RPMI7951 (cell line): ENCODE results near the gene GPR146. TPM values are rescaled to one million over a fixed set of nuclear protein-coding genes. Genes with fewer than 3 reads are reported as not detected.

ENCODE experiments used
- DNase-seq: peaks from one replicate; pipeline ENCODE4 v3.0.0-alpha.2; 2012; ENCODE audit warnings: low read depth
- total RNA-seq: library from RNA; depleted of rRNA; stranded (reverse); fragments of >200 nt; shearing (Covaris generic); gene quantifications from 2 replicates; pipeline ENCODE4 v1.2.3, GENCODE V29; 2014

GPR146 gene
- total RNA-seq, 1 experiment from 2014 or later = 1.7 TPM

DNA sequence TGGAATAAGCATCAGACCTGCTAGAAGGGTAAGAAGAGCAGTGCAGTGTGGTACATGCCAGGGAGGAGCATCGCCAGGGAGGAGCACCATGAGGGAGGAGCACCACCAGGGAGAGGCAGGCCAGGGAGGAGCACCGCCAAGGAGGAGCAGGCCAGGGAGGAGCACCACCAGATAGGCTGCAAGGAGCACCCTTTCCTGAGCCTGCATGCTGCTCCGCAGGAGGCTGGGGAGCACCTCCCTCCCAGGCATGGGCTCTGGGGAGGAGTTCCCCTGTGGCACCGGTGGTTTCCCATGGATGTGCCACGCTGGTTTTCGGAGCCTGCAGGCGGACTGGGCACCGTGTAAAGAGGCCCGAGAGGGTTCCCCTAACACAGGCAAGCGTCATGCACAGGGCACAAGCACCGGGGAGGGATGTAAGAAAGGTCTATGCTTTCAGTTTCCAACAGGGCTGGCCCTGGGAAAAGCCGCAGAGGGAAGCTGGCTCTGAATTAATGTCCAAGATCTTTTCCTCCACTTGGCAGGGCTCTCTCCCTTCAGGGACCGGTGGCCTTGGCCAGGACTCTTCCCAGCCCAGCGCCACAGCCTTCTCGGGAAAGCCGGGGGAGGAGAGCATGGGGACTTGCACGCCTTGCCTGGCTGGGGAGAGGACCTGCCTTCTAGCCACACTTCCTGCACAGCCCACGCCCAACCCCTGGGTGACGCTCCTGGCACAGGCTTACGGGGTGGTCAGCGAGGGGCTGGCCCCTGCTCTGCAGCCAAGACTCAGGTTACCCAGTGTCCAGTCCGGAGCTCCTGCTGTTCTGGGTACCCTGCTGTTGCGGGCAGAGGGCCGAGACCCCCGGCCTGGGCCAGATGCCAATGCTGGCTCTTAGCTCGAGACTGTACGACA is 32.1 kb downstream of the GPR146 start:
- DNase-seq = no peak

DNA sequence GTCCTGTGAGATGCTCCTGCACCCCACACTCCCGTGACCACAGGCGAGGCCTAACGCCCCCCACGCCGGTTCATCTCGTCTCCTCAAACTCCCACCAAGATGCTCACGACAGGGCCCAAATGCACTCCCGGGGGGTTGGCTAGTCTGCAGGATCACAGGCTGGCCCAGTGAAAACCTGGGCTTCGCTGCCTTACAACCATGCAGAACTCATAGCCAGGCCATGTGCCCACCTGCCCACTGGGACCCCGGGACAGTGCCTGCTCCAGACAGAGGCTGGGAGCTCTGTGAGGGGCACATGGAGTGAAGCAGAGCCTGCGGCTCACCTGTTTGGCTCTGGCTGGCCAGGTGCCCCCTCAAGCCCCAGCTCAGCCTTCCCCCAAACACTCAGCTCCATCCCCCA is 34.2 kb downstream of the GPR146 start:
- DNase-seq = no peak

DNA sequence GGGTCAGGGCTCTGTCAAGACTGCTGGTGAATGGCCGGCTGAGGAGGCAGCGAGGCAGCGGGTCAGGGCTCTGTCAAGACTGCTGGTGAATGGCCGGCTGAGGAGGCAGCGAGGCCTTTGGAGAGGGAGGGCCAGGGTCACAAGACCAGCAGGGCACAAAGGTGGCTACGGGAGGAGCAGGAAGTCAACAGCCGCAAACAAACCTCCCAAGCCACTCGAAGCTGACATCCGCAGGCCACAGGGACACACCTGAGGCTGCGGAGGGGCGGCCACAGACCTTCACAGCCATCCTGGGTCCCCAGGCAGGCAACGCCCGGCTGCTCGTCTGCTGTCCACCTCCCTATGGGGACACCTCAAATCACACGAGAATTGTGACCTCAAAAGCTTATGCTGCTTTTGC is 34.6 kb downstream of the GPR146 start:
- no peak for DNase-seq

DNA sequence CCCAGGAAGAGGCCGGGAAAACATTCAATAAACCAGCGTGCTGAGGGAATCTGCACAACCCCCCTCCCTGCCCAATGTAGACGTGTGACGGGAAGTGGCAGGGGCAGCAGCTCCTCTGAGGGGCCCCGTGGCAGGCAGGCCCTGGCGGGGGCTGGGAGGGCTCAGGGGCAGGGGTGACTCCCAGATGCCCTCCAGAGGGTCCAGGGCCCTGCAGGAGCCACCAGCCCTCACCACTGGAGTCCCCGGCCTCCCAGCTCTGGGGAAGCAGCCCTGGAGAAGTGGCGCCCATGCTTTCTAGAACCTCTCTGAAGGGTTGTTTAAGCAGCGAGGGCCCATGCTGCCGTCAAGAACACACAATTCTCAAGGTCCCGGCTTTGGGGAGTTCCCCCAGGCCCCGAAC is 35.2 kb downstream of the GPR146 start:
- no peak for DNase-seq

DNA sequence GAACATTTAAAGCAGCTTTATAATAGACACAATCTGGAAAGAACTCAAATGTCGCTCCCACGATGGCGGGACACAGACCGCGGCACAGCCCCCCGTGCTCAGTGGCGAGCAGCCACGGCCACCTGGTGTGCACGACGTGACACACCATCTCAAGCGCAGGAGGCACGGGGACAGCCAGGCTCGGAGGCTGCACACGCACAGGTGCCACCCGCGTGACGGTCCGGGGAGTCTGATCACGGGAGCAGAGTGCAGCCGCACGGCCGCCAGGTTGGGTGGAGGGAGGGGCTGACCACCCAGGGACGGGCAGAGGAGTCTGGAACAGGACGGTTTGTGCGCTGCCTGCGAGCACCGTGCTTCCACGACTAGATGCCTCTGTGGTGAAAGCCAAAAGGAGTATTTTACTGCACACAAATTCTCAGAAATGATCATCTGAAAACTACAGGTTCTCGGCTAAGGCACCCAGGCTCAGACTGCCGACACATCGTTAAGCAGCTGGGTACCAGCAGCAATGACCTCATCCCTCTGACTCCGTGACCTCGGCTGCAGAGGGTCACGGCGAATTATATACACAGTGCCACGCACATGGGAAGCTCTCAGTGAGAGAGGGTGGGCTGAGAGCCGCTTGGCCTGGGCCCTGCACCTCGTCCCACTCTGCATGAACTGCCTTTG is 36.0 kb downstream of the GPR146 start:
- DNase-seq = no peak

DNA sequence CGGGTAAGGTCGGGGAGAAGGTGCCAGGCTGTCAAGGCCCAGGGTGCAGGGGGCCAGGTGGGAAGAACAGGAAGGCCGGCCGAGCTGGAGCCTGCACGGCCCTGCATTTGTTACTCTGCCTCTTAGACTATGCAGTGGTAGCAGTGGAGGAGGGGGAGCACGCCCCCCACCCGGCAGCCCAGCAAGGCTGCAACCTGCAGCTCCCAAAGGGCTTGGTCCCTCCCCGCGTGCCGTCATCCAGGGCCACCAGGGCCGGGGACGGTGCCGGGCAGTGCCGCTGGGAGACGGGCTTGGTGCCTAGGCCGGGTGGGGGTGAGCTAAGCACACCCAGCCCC is 36.5 kb downstream of the GPR146 start:
- DNase-seq = no peak

DNA sequence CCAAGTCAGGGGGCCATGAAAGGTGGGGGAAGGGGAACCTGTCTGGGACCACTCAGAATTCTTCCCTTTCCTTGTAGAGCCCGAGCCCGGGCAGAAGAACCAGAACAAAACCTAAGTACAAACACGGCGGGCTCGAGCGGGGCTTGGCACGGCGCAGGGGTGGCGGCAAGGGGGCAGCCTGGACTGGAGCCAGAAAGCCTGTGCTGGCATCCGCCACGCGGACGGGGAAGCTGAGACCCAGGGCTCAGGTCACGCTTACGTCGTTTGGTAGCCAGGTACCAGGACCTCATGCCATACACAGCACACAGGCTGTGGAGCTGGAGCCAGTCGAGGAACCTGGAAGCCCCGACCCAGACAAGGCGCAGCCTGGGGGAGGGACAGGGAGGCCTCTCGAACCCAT is 37.0 kb downstream of the GPR146 start:
- DNase-seq = no peak

DNA sequence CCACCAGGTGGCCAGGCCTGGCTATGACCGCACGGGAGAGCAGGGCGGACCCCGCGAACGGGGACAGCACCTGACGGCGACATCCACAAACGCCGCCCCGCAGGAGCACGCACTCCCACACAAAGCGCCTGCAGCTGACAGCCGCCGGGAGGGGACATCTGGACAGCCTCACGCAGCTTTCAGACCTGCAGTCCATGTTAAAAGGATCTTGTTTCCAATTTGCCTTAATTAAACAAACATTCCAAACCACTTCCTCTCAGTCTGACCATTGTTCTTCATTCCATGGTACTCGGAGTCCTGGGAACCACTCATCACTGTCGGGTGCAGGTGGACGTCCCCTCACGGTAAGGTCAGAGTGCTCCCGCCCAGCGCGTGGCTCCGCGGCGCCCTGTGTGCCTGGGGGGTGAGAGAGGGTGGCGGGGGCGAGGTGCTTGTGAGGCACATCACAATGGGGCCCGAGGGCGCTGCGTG is 37.6 kb downstream of the GPR146 start:
- peak; percentile 24 for DNase-seq

DNA sequence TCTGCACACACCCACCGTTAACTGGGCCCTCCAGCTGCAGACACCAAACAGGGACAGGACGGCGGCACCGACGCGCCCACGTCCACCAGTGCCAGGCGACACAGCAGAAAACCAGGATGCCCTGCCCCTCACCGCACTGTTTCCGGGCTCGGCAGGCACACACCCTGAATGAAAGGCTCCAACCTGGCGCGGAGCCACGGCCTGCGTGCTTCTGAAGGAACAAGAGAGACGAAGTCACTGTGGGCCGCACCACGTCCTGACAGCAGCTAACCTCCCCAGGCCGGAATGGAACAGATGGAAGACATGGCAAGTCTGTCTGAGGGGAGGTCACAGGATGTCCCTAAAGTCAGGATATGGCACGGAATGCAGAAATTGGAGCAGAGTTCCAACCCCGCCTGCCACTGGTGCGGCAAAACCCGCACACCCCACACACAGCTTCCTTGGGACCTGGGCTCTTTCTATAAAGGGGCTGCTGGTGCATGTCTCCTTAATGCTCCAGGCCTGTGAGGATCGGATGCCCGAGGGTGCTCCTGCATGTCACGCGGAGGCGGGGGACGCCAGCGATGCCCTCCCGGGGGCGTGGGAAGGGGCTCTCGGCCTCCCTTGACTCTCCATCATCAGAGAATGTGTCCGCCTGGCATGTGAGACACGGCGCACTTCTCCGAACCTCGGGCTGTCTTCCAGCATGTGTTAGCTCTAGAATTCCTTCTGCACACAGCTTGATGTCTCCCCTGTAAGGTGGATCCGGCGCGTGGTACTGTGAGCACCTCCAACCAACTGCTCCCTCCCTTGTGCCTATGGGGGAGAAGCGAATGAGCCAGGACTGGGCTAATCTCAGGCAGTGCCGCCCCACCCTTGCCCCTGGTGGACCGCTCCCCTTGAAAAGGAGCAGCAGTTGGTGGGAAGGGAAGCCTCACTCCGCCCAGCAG is 39.6 kb downstream of the GPR146 start:
- DNase-seq = no peak

DNA sequence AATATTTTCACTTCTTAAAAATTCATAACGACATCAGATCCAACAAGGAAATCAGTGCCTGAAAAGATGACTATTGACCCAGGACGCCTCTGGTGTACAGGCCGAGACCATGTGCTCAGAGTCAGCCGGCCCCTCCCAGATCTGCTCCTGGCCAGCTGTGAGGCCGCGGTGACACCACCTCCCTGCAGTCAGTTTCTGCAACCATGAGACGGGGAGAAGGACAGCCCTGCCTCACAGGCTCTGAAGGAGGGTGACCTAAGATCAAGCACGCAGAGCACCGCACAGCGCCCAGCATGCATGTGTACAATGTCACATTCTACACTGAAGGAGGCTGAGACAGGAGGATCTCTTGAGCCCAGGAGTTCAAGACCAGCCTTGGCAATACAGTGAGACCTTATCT is 40.9 kb downstream of the GPR146 start:
- no peak for DNase-seq

DNA sequence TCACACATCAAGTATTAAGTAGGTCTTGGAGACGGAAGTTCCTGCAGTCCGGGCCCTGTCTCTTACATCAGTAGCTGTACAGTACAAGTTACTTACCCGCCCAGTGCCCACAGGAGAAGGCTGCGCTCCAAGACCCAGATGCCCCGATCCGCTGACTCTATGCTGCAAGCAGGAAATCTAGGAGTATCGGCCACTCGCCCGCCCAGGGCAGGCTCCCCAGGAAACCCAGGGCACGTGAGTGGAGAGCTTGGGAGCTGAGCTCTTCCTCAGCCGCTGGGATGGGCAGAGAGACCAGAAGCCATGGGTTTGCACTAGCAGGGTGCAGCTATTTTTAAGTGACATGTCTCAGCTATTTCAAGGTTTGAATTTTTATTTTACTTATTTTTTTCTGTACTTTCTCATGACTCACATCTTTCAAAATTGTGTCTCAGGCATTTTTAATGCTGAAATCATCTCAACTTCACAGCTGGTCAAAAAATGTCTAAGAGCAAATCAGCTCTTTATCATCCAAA is 41.6 kb downstream of the GPR146 start:
- no peak for DNase-seq

DNA sequence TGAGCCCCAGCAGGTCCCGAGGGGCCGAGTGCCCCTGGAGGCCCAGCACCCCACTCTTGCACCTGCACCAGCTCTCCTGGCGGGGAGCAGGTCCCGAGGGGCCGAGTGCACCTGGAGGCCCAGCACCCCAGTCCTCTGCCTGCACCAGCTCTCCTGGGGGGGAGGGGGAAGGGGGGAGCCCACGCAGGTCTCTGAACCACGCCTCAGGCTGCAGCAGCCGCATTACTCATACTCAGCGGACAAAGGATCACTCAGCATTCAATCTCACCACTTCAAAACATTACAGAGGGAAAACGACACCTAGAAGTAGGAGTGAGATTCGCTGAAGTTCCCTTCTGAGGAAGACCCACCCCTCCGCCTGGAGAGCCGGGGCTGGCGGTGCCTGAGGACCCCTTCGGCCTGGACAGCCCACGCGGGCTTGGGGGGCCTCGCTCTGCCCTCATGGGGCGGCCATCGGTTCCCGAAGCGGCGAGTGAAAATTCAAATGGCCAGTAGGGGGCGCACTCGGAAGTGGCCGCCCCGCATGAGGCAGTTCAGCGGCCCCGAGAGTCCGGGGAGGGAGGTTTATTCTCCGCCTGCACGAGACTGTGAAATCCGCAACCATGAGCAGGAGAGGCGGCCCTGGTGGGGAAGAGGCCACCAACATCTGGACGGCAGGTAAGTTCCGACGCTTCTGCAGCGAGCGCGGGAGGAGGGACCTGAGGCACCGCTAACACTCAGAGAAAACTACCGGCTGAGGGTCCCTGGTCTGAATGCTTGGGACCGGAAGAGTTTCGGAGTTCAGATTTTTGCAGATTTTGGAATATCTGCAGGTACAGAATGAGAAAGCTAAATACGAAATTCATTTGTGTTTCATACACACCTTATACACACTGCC is 42.5 kb downstream of the GPR146 start:
- DNase-seq = peak; percentile 64

DNA sequence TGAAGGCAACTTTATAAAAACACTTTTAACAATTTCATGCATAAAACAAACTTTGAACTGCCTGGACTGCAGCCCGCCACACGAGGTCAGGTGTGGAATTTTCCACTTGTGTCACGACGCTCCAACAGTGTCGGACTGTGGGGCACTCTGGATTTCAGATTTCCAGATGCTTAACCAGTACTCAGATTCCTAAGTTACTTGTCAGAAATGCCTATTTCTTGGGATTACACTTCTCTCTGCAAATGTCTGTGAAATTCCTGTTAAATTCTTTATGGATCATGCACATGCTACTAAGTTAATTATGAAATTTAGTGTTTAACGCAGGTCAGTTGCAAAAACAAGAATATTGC is 43.1 kb downstream of the GPR146 start:
- DNase-seq = no peak

DNA sequence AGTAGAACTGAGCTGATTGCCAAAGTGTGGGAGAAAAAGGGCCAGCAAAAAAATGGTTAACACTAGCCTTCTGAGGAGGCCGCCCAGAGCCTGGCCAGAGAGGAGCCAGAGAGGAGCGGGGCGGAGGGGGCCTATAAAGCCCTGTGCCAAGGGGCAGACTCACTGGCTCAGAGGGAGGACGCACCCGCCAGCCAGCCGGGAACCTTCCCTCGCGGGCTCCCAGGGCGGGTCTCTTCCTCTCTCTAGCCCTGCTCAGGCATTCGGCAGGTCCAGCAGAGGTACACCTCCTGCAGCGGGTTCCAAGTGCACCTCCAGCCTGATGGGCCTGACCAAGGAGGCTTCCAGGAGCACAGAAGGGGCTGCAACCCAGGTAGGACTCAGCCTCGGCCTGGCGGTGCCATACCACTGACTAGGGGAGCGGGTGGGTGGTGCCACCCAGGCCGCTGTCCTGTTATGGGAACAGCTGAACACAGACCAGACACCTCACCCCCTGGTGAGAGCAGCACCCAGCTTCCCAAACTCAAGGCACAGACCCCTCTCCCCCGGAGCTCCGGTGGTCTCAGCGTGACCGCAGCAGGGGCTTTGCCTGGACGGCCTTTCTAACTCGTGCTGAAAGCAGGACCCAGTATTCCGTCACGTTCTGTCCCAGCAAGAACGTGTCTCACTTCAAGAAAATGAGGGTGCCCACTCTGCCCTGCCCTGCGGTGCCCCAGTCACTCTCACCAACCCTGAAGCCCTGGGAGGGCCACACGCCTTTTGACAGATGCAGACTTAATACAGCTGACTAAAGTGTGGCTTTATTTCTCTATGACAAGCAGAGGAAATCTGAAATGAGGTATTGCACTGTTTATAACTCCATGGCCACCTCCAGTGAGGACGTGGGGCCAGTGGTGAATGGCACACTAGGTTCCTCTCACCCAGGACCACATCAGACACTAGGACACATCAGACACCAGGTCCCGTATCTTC is 43.9 kb downstream of the GPR146 start, which contains the start of gene GPER1:
Gene GPER1, plus strand, starts transcription at position 162 of the 969 bp plus-strand sequence. CDS start 3,616 bp downstream, outside the sequence.
- no peak for DNase-seq

DNA sequence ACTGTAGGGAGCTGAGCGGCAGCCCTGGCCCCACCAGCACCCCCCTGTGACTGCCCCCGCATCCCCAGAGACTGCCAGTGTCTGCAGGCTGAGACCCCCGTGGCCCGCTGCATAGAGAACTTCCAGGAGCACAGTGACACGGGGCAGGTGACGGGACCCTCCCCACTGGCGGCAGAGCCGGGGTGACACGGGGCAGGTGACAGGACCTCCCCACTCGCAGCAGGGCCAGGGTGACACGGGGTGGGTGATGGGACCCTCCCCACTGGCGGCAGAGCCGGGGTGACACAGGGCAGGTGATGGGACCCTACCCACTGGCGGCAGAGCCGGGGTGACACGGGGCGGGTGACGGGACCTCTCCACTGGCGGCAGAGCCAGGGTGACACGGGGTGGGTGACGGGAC is 45.9 kb downstream of the GPR146 start:
- DNase-seq = no peak

DNA sequence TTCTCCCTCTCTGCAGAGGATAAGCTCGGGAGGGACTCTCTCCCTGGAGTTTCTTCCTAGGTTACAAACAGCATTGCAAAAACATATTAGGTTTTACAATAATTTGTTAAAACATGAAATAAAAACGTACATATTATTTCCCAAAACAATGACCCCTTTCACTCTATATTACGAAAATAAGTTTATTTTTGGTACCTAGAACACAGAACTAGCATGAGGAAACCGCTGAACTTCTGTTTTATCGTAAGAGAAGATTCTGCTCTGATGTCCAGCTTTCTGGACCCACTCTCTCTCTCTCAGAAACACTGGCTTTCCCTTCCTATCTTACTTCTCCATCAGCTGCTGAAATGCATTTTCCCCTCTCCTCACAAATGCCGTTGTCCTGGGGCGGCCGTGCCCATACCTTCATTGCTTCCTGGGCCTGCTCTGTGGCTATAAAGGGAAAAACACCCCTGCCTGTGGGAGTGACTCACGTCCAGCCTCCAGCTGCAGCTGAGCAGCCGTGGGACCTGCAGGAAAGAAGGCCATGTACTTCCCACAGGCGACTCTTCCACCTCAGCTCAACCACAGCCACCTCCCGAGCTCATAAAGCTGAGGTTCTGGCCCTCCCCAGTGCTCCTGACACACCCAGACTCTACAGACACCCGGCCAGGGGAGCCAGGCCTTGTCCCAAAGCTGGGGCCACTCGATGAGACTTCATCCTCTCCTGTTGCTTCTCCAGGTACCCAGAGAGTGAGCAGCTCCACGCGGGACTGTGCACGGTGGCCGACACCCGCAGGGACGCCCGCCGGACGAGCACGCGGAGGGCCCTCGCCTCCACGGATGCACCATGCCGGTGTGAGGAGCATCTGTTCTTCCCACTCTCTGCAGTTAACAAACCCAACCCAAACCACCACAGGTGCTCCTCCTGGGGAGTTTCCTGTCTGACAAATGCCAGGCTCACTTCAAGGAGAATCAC is 46.6 kb downstream of the GPR146 start:
- peak; percentile 65 for DNase-seq

DNA sequence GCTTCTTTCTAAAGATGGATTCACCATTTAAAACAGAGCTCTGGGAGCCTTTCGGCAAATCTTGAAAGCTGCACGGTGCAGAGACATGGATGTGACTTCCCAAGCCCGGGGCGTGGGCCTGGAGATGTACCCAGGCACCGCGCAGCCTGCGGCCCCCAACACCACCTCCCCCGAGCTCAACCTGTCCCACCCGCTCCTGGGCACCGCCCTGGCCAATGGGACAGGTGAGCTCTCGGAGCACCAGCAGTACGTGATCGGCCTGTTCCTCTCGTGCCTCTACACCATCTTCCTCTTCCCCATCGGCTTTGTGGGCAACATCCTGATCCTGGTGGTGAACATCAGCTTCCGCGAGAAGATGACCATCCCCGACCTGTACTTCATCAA is 47.3 kb downstream of the GPR146 start:
- no peak for DNase-seq

DNA sequence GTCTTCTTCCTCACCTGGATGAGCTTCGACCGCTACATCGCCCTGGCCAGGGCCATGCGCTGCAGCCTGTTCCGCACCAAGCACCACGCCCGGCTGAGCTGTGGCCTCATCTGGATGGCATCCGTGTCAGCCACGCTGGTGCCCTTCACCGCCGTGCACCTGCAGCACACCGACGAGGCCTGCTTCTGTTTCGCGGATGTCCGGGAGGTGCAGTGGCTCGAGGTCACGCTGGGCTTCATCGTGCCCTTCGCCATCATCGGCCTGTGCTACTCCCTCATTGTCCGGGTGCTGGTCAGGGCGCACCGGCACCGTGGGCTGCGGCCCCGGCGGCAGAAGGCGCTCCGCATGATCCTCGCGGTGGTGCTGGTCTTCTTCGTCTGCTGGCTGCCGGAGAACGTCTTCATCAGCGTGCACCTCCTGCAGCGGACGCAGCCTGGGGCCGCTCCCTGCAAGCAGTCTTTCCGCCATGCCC is 47.9 kb downstream of the GPR146 start:
- no peak for DNase-seq
